Esophagus squamous epithelium (tissue), 4 donors: ENCODE results near the gene TPI1.

Source experiments
- CTCF ChIP-seq, 6 experiments: fragments of 450-650 bp in 4 of 6; fragments of 200-600 bp in 2 of 6; sonication (generic) in 2 of 6; IDR thresholded peaks; one replicate each; pipeline ENCODE4 v1.5.1; 2016 to 2019; ENCODE audit warnings: antibody characterized with exemption in 6 of 6, mild to moderate bottlenecking in 4 of 6, moderate library complexity in 4 of 6
- POLR2A ChIP-seq, 4 donors: fragments of 450-650 bp; IDR thresholded peaks; one replicate each; pipeline ENCODE4 v1.6.1; 2017; ENCODE audit warnings: antibody characterized with exemption in 4 of 4, mild to moderate bottlenecking in 4 of 4, moderate library complexity in 3 of 4

- TF ChIP-seq CTCF (IDR thresholded peaks at IDR 0.05) (no peak), POLR2A (IDR thresholded peaks at IDR 0.05) (no peak)
These were observed 34.0 kb upstream of the TPI1 start for GRCh38 chr12:6833189-6833890.
